Stimulated activated CD4-positive, alpha-beta T cell treated with anti-CD3 and anti-CD28 coated beads, Interleukin-2, amount 100 ng/mL, for 24 hours (primary cell): ENCODE results near the gene SYT2.
"Not testable (repeated sequence)": the region's sequence is repeated elsewhere in the genome, so short reads cannot be mapped to it uniquely, and the experiment has no call there.

Source experiments
- DNase-seq, 2 donors: peaks; one replicate each; pipeline ENCODE4 v3.0.0-alpha.2; 2020

Gene SYT2

DNA sequence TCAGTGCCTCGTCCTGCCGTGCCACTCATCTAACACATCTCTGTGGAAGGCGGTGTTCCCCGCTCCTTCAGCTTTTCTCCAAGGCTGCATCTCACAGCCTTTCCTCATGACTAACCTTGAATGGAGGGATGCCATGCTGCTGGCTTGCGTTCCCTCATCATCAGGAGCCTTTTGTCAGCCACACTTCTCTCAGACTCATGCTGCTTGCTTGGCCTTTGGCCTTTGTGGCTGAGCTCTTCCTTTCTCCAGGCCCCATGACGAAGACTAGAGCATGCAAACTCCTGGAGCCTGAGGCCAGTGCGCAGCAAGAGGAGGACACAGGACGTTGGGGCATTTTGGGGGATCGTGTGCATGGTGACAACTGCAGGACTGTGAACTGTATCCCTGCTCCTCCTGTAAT, 70.8 kb downstream of the SYT2 start:
- DNase-seq = no peak

DNA sequence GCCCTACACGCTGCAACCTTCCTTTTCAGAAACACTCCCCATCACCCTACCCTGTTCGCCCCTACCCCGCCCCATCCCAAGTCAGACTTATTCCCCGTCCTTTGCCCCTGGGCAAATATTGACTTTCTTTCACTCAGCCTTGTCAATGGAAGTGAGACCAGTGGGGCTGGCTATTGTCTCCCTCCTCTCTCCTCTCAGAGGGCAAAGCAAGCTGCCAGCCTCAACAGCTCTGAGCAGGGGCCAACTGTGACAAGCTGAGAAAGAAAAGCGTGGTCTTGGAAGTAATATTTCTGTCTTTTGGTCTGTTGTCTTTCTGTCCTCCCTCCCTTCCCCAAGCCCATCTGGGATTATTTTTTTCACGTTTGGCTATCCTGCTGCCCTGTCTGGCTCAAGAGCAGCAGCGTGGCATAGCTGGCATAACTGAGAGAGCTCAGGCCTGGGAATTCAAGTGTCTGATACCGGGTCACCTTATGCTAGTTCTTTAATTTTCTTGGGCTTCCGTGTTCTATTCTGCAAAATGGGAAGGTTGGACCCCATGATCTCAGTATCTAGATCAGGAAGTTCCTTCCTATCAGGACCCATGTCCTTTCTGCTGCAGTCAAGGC, 71.5 kb downstream of the SYT2 start:
- not testable (repeated sequence) for DNase-seq

- DNase-seq = no peak
Observed at GRCh38 chr1:202638019-202638700, 72.1 kb downstream of the SYT2 start.

DNA sequence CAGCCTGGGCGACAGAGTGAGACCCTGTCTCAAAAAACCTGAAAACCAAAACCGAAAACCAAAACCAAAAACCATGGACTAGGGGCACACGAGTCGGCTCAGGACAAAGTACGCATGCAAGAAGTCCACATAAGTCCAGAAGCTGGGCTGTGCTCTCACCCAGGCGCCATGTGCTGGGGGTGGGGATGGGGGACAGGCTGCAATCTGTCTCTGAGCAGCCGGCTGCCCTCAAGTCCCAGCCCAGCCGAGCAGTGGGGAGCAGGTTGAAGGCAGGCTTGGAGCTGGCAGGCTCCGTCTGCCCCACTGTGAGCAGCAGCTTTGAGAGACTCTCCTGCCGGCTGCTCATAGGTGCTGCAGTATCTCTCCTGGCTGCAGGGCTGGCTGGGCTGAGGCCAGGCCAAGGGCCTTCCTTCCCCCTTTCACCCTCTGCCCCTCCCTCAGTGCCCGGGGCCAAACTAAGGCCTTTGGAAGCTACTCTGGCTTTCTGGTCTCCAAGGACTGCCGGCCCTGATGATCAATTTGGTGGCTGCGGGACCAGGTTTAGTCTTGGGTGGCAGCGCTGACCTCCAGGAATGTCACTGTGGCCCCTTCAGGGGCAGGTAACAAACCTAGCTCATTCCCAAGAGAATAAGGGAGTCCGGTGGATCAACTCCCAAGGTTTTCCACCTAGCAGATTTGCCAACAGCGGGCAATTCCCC, 72.8 kb downstream of the SYT2 start:
- DNase-seq = not testable (repeated sequence)

DNA sequence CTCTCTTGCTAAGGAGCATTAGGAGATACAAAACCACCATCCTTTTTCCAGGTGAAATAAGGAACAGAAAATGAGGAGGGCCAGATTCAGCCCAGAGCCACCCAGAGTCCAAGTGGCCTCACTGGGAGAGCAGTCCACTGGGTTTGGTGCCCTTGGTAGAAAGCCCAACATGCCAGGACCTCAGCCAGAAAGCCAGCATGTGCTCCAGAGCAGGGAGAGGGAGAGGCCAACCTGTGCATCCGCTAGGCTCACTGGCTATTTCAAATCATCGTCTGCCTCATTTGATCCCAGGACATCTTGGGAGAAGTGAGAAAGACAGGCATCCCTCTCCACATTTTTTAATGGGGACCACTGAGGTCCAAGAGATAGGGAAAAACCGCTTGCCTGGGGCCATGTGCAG, 74.1 kb downstream of the SYT2 start:
- not testable (repeated sequence) for DNase-seq

- DNase-seq = no peak
Observed at GRCh38 chr1:202632241-202632640, 78.0 kb downstream of the SYT2 start.

- DNase-seq = no peak
Observed at GRCh38 chr1:202631076-202631923, 79.0 kb downstream of the SYT2 start.

DNA sequence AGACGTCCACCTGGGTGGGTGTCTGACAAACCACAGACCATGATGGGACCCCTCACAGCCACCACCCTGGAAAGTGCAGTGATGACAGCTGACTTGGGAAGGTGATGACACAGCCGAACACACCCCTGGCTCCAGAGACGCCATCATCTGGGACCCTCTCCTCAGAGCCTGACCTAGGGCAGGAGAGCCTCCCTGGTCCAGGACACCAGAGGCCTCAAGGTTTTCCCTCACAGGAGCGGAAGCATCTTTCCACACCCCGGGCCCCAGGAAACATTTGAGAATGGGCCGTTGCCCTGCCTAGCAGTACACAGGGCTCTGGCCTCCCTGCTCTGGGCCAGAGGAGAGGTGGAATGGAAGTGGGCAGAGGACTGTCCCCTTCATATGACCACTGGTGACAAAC, 79.7 kb downstream of the SYT2 start:
- no peak for DNase-seq

GRCh38 chr1:202630096-202630495, 80.2 kb downstream of the SYT2 start:
- DNase-seq = not testable (repeated sequence)

GRCh38 chr1:202629257-202629811, 80.9 kb downstream of the SYT2 start:
- DNase-seq = not testable (repeated sequence)

DNA sequence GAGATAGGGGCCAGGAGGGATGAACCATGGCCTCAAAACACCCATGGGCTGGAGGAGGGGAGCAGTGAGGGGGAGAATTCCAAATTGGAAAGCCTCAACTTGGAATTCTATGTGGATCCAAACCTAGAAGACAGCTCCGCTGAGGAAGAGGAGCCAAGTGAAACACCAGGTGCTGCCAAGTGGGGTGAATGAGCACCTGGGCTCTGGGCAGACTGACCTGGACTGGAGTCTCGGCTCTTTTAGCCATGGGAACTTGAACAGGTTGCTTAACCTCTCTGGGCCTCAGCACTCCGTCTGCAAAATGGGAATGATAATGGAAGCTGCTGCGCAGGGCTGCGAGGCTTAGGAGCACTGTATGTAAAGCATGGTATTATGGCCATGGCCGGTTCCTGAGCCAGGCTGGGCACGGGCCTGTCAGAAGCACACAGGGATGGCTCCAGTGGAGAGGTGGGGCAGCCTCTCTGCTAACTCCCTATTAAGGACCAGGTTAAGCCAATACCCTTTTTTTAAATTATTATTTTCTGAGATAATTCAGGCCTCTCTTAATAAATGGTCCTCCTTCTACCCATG, 81.5 kb downstream of the SYT2 start:
- DNase-seq = no peak

DNA sequence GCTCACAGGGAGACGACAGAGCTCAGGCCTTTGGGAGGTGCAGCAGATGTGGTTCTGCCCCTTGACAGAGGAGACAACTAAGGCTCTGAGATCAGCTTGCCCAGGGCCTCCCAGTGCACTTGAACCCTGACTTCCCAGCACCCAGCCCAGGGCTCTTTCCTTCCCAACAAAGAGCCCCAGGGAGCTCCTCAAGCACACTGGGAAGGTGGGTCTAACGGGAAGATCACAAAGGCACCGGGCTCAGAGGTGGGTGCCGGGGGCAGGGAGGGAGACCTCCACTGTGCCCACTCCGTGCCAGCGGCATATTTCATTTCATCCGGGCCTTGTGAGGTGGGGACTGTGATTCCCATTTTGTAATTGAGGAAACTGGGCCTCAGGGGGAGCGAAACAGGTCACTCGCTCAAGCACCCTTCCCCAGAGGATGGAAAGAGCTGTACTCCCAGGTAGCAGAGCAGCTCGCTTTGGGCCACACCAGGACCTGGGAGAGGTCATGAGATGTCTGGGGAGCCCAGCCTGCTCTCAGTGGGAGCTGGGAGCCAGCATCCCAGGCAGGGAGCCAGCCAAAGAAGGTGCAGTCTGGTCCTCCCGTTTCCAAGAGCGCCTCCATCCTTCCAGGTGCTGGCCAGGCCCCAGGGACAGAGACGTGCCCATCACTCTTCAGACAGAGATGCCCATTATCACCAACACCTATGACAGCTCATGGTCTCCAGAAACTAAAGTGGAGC, 82.3 kb downstream of the SYT2 start:
- DNase-seq = no peak

- DNase-seq = not testable (repeated sequence)
Observed at GRCh38 chr1:202627036-202627435, 83.2 kb downstream of the SYT2 start.

DNA sequence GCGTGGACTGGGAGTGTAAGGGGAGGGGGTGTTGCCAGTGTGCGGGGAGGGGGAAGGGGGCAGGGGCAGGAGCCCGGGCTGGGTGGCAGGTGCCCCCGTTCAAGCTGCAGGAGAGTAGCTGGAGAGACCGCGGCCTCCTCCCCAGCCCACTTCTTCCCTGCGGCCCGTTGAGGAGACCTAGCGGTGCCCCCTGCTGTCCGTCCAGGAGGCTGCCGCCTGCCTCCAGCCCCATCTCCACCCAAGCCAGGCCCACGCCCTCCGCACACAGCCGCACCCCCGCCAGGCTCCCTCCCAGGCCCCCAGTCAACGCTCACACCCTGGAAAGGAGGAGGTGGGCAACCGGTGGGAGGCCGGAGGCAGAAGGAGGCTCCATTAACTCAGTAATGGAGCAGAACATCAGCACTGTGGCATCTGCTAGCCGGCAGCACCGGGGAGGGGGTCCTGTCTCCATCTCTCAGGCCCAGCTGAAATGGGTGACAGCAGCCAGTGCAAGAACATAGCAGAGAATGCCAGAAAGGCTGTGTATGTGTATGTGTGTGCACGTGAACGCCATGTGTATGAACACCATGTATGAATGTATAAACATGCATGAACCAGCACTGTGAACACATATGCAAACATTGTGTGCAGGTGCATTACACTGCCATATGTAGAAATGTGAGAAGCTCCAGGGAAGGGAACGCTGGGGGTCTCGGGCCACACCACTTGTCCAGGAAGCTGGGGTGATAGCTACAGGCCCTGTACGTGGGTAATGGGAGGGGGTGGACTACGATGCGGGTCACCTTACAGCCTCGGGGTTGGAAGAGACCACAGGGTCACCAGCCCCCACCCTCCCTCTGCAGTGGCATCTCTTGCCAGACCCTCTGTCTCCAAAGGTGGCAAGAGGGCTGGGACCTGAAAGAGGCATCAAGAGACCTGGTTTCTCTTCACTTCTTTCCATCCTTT, 84.6 kb downstream of the SYT2 start:
- peak; percentile 56 to 66 for DNase-seq

DNA sequence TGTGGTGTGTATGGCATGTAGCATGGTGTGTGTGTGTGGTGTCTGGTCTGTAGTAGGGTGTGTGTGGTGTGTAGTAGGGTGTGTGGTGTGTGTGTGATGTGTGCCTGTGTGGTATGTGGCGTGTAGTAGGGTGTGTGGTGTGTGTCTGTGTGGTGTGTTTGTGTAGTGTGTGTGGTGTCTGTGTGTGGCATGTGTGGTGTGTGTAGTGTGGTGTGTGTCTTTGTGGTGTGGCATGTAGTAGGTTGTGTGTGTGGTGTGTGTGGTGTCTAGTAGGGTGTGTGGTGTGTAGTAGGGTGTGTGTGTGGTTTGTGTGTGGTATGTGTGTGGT, 85.5 kb downstream of the SYT2 start:
- no peak for DNase-seq

DNA sequence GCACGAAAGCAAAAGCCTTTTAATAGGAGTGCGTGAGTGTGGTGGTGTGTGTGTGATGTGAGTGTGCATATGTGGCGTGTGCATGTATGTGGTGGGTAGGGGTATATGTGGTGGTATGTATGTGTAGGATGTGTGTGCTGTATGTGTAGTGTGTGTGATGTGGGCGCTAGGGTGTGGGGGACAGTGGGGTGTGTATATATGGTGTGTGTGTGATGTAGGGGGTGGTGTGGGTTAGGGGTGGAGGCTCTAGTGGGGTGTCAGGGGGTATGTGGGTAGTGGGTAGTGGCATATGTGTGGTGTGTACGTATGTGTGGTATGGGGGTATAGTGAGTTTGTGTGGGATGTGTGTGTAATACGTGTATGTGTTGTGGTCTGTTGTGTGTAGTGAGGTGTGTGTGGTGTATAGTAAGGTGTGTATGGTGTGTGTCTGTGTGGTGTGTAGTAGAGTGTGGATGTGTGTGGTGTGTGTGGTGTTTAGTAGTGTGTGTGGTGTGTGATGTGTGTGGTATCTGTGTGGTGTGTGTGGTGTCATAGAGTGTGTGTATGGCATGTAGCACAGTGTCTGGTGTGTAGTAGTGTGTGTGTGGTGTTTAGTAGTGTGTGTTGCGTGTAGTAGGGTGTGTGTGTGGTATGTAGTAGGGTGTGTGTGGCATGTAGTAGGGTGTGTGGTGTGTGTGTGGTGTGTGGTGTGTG, 86.0 kb downstream of the SYT2 start:
- no peak for DNase-seq

GRCh38 chr1:202623476-202623875, 86.8 kb downstream of the SYT2 start:
- DNase-seq = not testable (repeated sequence)

DNA sequence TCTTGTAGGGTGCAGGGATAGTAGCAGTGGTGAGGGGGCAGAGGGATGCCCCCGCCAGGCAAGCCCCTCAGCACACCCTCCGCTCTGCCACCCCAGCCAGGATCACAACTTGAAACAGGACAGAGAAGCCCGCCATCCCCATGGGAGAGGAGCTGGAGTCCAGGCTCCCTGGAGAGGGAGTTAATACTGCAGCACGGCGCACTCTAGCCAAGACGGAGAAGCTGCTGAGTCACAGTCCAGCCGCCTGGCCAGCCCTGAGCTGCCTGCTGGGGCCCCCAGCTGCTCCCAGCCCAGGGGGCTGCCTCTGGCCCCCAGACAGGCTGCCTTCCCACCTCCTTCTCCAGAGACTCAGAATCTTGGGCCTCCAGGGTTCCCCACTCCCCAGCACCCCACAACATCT, 87.2 kb downstream of the SYT2 start:
- no peak for DNase-seq

DNA sequence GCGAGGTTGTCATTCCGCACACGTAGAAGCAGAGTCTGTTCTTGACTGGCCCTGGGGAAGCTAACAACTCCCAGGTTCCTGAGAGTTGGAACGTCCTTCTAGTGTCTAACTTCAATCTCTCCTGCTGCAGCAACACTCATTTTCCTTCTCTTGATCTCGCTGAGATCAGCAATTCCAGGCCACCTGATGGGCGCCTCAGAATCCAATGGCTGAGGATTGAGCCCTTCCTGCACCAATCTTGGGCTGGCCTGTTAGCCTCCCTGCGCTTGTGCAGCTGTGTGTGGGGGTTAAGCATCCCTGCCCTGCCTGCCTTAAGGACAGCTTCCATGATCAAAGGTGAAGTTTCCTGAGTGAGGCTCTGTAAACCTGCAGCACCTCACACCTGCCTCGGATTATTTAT, 87.9 kb downstream of the SYT2 start:
- no peak for DNase-seq

- DNase-seq = no peak
Observed at GRCh38 chr1:202621446-202621845, 88.8 kb downstream of the SYT2 start.
